HG02970 (cell line): Measurements from ENCODE around the gene EFEMP1.
"Not testable (repeated sequence)": the region's sequence is repeated elsewhere in the genome, so short reads cannot be mapped to it uniquely, and the experiment has no call there.

Experiments
- ATAC-seq: cut with Tn5 transposase; IDR thresholded peaks from one replicate; pipeline ENCODE4 v1.9.1; 2021; ENCODE audit warnings: mild to moderate bottlenecking, moderate library complexity, moderate number of reproducible peaks; ENCODE audit not compliant: unreplicated experiment, low FRiP score

EFEMP1 gene

DNA sequence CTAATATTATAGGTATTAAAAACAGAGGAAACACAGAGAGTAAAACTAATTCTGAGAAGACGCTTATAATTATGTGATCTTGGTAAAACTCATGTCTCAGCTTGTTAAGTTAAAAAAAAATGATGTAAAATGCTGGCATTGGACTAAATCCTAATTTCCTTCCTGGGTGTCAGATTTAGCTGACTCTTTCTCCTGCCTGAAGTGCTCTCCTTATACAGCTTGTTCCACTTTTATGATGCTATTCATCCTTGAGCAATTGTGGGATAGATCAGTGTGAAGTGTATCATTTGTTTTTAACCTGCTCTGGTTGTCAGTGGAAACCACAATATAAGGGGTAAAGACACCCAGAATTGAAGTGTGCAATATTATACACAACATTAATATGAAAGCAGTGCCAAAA is 84.9 kb downstream of the EFEMP1 start:
- no peak for ATAC-seq

- ATAC-seq: not testable (repeated sequence)
Measured at GRCh38 chr2:55838117-55838516, 85.5 kb downstream of the EFEMP1 start.

DNA sequence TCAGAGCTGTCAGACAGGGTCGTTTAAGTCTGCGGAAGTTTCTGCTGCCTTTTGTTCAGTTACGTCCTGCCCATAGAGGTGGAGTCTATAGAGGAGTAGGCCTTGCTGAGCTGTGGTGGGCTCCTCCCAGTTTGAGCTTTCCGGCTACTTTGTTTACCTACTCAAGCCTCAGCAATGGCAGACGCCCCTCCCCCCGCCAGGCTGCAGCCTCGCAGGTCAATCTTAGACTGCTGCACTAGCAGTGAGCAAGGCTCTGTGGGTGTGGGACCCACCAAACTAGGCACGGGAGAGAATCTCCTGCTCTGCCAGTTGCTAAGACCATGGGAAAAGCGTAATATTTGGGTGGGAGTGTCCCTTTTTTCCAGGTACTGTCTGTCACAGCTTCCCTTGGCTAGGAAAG is 86.5 kb downstream of the EFEMP1 start:
- no peak for ATAC-seq

DNA sequence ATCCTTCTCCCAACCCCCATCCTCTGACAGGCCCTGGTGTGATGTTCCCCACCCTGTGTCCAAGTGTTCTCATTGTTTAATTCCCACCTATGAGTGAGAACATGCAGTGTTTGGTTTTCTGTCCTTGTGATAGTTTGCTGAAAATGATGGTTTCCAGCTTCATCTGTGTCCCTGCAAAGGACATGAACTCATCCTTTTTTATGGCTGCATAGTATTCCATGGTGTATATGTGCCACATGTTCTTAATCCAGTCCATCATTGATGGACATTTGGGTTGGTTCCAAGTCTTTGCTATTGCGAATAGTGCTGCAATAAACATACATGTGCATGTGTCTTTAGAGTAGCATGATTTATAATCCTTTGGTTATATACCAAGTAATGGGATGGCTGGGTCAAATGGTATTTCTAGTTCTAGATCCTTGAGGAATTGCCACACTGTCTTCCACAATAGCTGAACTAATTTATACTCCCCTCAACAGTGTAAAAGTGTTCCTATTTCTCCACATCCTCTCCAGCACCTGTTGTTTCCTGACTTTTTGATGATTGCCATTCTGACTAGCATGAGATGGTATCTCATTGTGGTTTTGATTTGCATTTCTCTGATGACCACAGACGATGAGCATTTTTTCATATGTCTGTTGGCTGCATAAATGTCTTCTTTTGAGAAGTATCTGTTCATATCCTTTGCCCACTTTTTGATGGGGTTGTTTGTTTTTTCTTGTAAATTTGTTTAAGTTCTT is 91.7 kb downstream of the EFEMP1 start:
- ATAC-seq: not testable (repeated sequence)

- ATAC-seq: no peak
Measured at GRCh38 chr2:55827855-55828254, 95.7 kb downstream of the EFEMP1 start.

DNA sequence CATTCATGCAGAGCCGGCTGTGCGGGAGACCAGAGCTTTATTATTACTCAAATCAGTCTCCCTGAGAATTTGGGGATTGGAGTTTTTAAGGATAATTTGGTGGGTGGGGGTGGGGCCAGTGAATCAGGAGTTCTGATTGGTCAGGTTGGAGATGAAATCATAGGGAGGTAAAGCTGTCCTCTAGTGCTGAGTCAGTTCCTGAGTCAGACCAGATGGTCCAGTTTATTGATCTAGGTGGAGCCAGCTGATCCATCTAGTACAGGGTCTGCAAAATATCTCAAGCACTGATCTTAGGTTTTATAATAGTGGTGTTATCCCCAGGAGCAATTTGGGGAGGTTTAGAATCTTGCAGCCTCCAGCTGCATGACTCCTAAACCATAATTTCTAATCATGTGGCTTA is 96.2 kb downstream of the EFEMP1 start:
- ATAC-seq: not testable (repeated sequence)

DNA sequence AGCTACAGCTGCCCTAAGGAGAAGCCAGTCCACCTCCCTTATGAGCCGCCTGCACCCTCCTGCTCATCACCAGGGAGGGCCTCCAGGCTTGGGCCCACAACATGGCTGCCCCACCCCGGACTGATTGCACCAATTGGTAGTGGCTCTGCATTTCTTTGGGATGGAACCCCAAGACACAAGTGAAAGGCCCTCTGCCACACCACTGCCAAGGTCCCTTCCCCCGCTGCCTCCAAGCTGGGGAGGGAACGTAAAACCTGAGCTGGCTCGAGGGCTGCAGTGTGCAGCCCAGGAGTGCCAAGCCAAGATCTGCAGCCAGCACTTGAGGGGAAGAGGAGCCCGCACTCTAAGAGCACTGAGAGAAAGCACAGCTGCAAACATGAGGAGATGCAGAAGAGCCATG is 97.3 kb downstream of the EFEMP1 start:
- no peak for ATAC-seq

DNA sequence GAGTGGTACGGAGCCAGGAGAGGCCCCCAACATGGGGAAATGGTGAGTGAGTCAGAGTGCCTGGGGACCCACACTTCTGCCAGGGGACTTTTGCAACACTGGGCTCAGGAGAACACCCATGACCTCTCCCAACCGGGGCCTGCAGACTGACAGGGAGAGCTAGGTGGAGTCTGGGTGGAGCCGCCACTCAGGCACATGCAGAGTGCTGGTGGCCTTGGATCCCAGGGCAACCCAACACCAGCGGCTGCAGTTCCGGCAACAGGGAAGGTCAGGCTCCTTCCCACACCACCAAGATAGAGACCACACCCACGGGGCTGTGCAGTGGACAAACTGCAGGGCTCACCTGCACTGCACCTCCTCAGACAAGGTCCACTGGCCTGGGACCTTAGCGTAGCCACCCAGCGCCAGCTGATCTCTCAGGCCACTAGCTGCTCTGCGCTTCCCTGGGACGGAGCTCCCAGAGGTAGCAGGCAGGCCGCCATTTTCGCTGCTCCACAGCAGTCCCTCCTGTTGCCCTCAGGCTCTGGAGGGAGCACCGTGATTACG is 99.0 kb downstream of the EFEMP1 start:
- ATAC-seq: no peak
